B cell (primary cell): ENCODE measurements around the gene MRC2. TPM values are rescaled to one million over a fixed set of nuclear protein-coding genes. Genes with fewer than 3 reads are reported as not detected.
"Not testable (repeated sequence)": the region's sequence is repeated elsewhere in the genome, so short reads cannot be mapped to it uniquely, and the experiment has no call there.

Source experiments
- ATAC-seq: fragments of 200-7000 bp; cut with Tn5 transposase; one replicate; pipeline ENCODE4 v1.10.0; 2021; ENCODE audit warnings: low read depth, mild to moderate bottlenecking, moderate number of reproducible peaks, moderate library complexity
- CTCF ChIA-PET: fragments of 350-600 bp; sonication (Branson Sonifier 250); formaldehyde crosslinking; loops from one replicate; lab custom pipeline; 2021; ENCODE audit warnings: antibody characterized with exemption, inconsistent platforms; lab: Charles Lee
- POLR2A ChIA-PET: fragments of 350-600 bp; sonication (Branson Sonifier 250); formaldehyde crosslinking; loops from one replicate; lab custom pipeline; 2021; ENCODE audit warnings: antibody characterized with exemption; lab: Charles Lee
- DNase-seq: peaks from one replicate; pipeline ENCODE4 v3.0.0; 2013
- H2AFZ ChIP-seq: 2 replicates; pipeline ENCODE4 v1.6.1; 2012; ENCODE audit warnings: mild to moderate bottlenecking, low read depth, low read length; ENCODE audit not compliant: insufficient read depth, poor library complexity, severe bottlenecking
- H3K27ac ChIP-seq, 2 donors: 1 replicate in 1 of 2; 2 replicates in 1 of 2; pipeline ENCODE4 v1.5.1; 2012 to 2013; ENCODE audit warnings: low read length in 2 of 2, mild to moderate bottlenecking in 2 of 2, moderate library complexity in 1 of 2
- H3K27me3 ChIP-seq, 4 experiments: fragments of 200-600 bp in 1 of 4; sonication (generic) in 1 of 4; replicated peaks in 1 of 4; 1 replicate in 2 of 4; 2 replicates in 2 of 4; pipeline versions ENCODE4 v1.6.1 to v1.7.0; 2013 to 2016; ENCODE audit warnings: low read length in 3 of 4, mild to moderate bottlenecking in 2 of 4, mixed read lengths in 1 of 4, moderate library complexity in 1 of 4; ENCODE audit not compliant: insufficient read depth in 4 of 4, control insufficient read depth in 3 of 4; ENCODE audit errors: control extremely low read depth in 1 of 4
- H3K36me3 ChIP-seq, 2 experiments: replicated peaks in 1 of 2; 1 replicate in 1 of 2; 2 replicates in 1 of 2; pipeline versions ENCODE4 v1.6.1 to v1.7.1; 2013; ENCODE audit warnings: low read length in 1 of 2; ENCODE audit not compliant: insufficient read depth in 2 of 2, control insufficient read depth in 1 of 2; ENCODE audit errors: control extremely low read depth in 1 of 2, extremely low read depth in 1 of 2
- H3K4me1 ChIP-seq, 2 donors: fragments of 200-600 bp in 1 of 2; sonication (generic) in 1 of 2; 1 replicate in 1 of 2; 2 replicates in 1 of 2; pipeline versions ENCODE4 v1.5.1 to v1.6.1; 2013 to 2017; ENCODE audit warnings: low read length in 2 of 2; ENCODE audit not compliant: control insufficient read depth in 2 of 2, insufficient read depth in 2 of 2
- H3K4me2 ChIP-seq: replicated peaks from 2 replicates; pipeline ENCODE3; 2012; ENCODE audit warnings: mild to moderate bottlenecking, low read depth, low read length; ENCODE audit not compliant: poor library complexity, severe bottlenecking
- H3K4me3 ChIP-seq, 5 experiments: fragments of 200-600 bp in 1 of 5; sonication (generic) in 1 of 5; 1 replicate in 3 of 5; 2 replicates in 2 of 5; pipeline versions ENCODE4 v1.5.1 to v1.7.0; 2011 to 2016; ENCODE audit warnings: low read length in 4 of 5, mild to moderate bottlenecking in 4 of 5, low read depth in 2 of 5, control low read depth in 1 of 5, moderate library complexity in 1 of 5; ENCODE audit not compliant: insufficient read depth in 1 of 5; ENCODE audit errors: control extremely low read depth in 1 of 5, extremely low read depth in 1 of 5
- H3K79me2 ChIP-seq: fragments of 200-600 bp; sonication (generic); one replicate; pipeline ENCODE4 v1.6.0; 2016; ENCODE audit warnings: low read length; ENCODE audit not compliant: control insufficient read depth, insufficient read depth
- H3K9ac ChIP-seq: fragments of 200-600 bp; sonication (generic); 2 replicates; pipeline ENCODE4 v1.6.1; 2017; ENCODE audit warnings: mild to moderate bottlenecking, low read length, moderate library complexity
- H3K9me3 ChIP-seq, 3 donors: one replicate each; pipeline versions ENCODE4 v1.6.1 to v1.7.1; 2013; ENCODE audit warnings: low read length in 2 of 3; ENCODE audit not compliant: control insufficient read depth in 2 of 3, insufficient read depth in 1 of 3; ENCODE audit errors: control extremely low read depth in 1 of 3
- H4K20me1 ChIP-seq: 2 replicates; pipeline ENCODE4 v1.6.0; 2012; ENCODE audit warnings: mild to moderate bottlenecking, low read length; ENCODE audit not compliant: insufficient read depth, control insufficient read depth, poor library complexity, severe bottlenecking
- H3K27ac Mint-ChIP-seq: one replicate; pipeline ENCODE4 v1.8.0; 2021; ENCODE audit warnings: mixed read lengths
- H3K27me3 Mint-ChIP-seq: one replicate; pipeline ENCODE4 v1.8.0; 2021; ENCODE audit warnings: mixed read lengths
- H3K4me1 Mint-ChIP-seq: one replicate; pipeline ENCODE4 v1.8.0; 2021; ENCODE audit warnings: mixed read lengths
- H3K4me3 Mint-ChIP-seq: one replicate; pipeline ENCODE4 v1.8.0; 2021; ENCODE audit warnings: mixed read lengths
- H3K9me3 Mint-ChIP-seq: one replicate; pipeline ENCODE4 v1.8.0; 2022; ENCODE audit warnings: mixed read lengths; ENCODE audit not compliant: insufficient read depth
- CTCF ChIP-seq: fragments of 200-600 bp; IDR thresholded peaks from one replicate; pipeline ENCODE4 v1.8.0; 2022; ENCODE audit warnings: antibody characterized with exemption, mild to moderate bottlenecking
- EZH2 ChIP-seq: IDR thresholded peaks from 2 replicates; pipeline ENCODE4 v1.6.1; 2012; ENCODE audit warnings: borderline replicate concordance, low read depth, mild to moderate bottlenecking, moderate library complexity, low read length; ENCODE audit not compliant: insufficient read depth, poor library complexity, severe bottlenecking
- WGBS: methylation state at CpG from one replicate; pipeline ENCODE4 v1.1.5; 2013; ENCODE audit warnings: missing lambda C conversion rate; ENCODE audit not compliant: insufficient coverage; 5-methylcytosine and 5-hydroxymethylcytosine counted together
- intact Hi-C: fragments of 100-400 bp; cut with micrococcal nuclease; formaldehyde crosslinking; loops from one replicate; pipeline ENCODE4 v1.10.0; 2022
- polyA plus RNA-seq: library from polyadenylated mRNA; depleted of rRNA; stranded (reverse); fragments of >200 nt; gene quantifications from 2 replicates; pipeline ENCODE4 v1.2.3, GENCODE V29; 2012
- total RNA-seq, 2 donors: library from RNA; stranded (reverse); fragments of 120-200 nt in 1 of 2; gene quantifications; 1 replicate in 1 of 2; 2 replicates in 1 of 2; pipeline versions ENCODE4 v1.2.3 to v1.2.4, GENCODE V29; 2013 to 2022

MRC2 gene
- total and polyA plus RNA-seq, 2 donors (not counting 1 experiment from before 2014, with no cell fraction given), result 0.09 to 0.34 TPM

- H3K9me3 Mint-ChIP-seq, H3K4me3 ChIP-seq, H3K27ac ChIP-seq, H3K4me1 ChIP-seq, H3K27me3 Mint-ChIP-seq, H3K4me3 Mint-ChIP-seq, ATAC-seq, POLR2A ChIA-PET, H4K20me1 ChIP-seq, H3K9ac ChIP-seq, H3K79me2 ChIP-seq, DNase-seq, H3K27ac Mint-ChIP-seq, H3K4me2 ChIP-seq, H3K27me3 ChIP-seq, H3K9me3 ChIP-seq, intact Hi-C loops, H2AFZ ChIP-seq, CTCF ChIA-PET: not testable (repeated sequence)
- H3K4me1 Mint-ChIP-seq, result peaks cover 20% of the 10 kb centered on the region
- no CpG with 5 or more reads among the region's 4 CpGs for WGBS
- peaks cover 2 to 54% of the 10 kb centered on the region in 2 experiments for H3K36me3 ChIP-seq
These were observed 14.4 kb upstream of the MRC2 start for GRCh38 chr17:62613095-62613494.

GRCh38 chr17:62614142-62614541, 13.3 kb upstream of the MRC2 start:
- H3K4me1 ChIP-seq, result peaks cover 0 to 8% of the 10 kb centered on the region in 2 donors
- Mint-ChIP-seq H3K27me3 (no peaks in the 10 kb centered on the region), H3K4me1 (peaks cover 20% of the 10 kb centered on the region), H3K27ac (no peak overlapping the region), H3K9me3 (no peaks in the 10 kb centered on the region), H3K4me3 (no peak overlapping the region)
- no peak overlapping the region for H3K27ac ChIP-seq
- TF ChIP-seq EZH2 (no peak), CTCF (no peak)
- ChIA-PET CTCF (no interaction called here), POLR2A (no interaction called here)
- no peaks in the 10 kb centered on the region for H3K9me3 ChIP-seq
- whole genome bisulfite sequencing, result 94% methylated on average over 3 of the region's 6 CpGs
- H3K36me3 ChIP-seq, result peaks cover 2 to 44% of the 10 kb centered on the region in 2 experiments
- ATAC-seq (no peak), DNase-seq (no peak)
- no peaks in the 10 kb centered on the region for H3K27me3 ChIP-seq
- H3K9ac ChIP-seq, result no peak overlapping the region
- no peak overlapping the region for H2AFZ ChIP-seq
- no peak overlapping the region for H3K4me2 ChIP-seq
- intact Hi-C loops, result no loop called here
- no peaks in the 10 kb centered on the region for H4K20me1 ChIP-seq
- H3K79me2 ChIP-seq, result no peaks in the 10 kb centered on the region
- H3K4me3 ChIP-seq, result no peak overlapping the region
